Lower leg skin (tissue), 3 donors: ENCODE measurements around the gene MYPN.

Source experiments
- POLR2A ChIP-seq, 2 donors: fragments of 450-650 bp; IDR thresholded peaks; one replicate each; pipeline ENCODE4 v1.6.1; 2016 to 2017; ENCODE audit warnings: antibody characterized with exemption in 2 of 2, mild to moderate bottlenecking in 1 of 2, moderate library complexity in 1 of 2
- TF ChIP-seq, protein P1 (sequence below), 3 donors: fragments of 450-650 bp; IDR thresholded peaks; one replicate each; pipeline ENCODE4 v1.5.1; 2016; ENCODE audit warnings: antibody characterized with exemption in 3 of 3, mild to moderate bottlenecking in 3 of 3, moderate library complexity in 2 of 3

DNA sequence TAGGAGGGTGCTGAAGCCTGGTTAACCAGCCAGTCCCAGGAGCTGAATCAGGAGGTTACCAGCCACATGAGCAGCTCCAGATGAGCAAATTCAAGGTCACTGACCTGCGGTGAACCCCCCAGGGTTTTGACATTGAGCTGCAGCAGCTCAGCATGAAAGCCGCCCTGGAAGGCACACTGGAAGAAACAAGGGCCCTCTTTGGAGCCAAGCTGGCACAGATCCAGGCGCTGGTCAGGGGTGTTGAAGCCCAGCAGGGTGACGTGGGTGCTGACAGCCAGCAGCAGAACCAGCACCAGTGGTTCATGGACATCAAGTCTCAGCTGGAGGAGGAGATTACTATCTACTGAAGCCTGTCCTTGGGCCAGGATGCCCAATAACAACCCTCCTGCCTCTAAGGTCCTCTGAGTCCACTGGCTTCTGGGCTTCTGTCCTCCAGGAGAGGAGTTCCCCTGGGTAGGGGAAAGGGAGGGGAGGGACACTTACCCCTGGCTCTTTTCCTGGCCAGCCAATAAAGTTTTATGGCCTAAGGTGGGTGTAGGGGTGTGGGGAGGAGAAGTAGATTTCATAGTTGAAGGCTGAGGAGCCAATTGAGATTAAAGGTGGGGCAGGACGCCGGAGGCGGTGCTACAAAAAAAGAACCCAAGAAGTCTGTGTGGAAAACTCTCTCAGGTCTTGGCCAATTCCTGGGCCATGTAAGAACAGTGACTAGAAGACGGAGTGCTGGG is 152.0 kb downstream of the MYPN start:
- no peak for TF ChIP-seq POLR2A (IDR thresholded peaks at IDR 0.05)
- TF ChIP-seq, protein P1, sequence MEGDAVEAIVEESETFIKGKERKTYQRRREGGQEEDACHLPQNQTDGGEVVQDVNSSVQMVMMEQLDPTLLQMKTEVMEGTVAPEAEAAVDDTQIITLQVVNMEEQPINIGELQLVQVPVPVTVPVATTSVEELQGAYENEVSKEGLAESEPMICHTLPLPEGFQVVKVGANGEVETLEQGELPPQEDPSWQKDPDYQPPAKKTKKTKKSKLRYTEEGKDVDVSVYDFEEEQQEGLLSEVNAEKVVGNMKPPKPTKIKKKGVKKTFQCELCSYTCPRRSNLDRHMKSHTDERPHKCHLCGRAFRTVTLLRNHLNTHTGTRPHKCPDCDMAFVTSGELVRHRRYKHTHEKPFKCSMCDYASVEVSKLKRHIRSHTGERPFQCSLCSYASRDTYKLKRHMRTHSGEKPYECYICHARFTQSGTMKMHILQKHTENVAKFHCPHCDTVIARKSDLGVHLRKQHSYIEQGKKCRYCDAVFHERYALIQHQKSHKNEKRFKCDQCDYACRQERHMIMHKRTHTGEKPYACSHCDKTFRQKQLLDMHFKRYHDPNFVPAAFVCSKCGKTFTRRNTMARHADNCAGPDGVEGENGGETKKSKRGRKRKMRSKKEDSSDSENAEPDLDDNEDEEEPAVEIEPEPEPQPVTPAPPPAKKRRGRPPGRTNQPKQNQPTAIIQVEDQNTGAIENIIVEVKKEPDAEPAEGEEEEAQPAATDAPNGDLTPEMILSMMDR (IDR thresholded peaks at IDR 0.05) = no peak
